GM12801 (cell line): ENCODE results near the gene RNF5.

Source experiments
- CTCF ChIP-seq: IDR thresholded peaks from one replicate; pipeline ENCODE4 v1.5.1; 2011; ENCODE audit warnings: control low read depth; ENCODE audit not compliant: insufficient read length; ENCODE audit errors: extremely low read depth

Gene RNF5

GRCh38 chr6:32154514-32155161 is 23.6 kb upstream of the RNF5 start:
- no peak for TF ChIP-seq CTCF

- no peak for TF ChIP-seq CTCF
Observed at GRCh38 chr6:32156891-32157290, 21.3 kb upstream of the RNF5 start.

DNA sequence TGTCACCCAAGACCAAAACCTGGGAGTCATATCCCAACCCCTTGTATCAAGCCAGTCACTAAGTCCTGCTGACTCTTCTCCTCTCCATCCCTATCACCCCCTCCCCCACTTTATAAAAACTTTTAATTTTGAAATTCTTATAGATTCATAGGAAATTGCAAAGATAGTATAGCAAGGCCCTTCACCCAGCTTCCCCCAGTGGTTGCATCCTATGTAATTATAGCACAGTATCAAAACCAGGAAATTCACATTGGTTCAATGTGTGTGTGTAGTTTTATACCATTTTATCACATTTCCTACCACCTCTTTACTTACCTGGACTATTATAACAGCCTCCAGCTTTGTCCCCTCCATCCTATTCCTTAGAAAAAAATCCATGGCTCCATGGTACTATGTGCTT is 20.2 kb upstream of the RNF5 start:
- no peak for TF ChIP-seq CTCF

DNA sequence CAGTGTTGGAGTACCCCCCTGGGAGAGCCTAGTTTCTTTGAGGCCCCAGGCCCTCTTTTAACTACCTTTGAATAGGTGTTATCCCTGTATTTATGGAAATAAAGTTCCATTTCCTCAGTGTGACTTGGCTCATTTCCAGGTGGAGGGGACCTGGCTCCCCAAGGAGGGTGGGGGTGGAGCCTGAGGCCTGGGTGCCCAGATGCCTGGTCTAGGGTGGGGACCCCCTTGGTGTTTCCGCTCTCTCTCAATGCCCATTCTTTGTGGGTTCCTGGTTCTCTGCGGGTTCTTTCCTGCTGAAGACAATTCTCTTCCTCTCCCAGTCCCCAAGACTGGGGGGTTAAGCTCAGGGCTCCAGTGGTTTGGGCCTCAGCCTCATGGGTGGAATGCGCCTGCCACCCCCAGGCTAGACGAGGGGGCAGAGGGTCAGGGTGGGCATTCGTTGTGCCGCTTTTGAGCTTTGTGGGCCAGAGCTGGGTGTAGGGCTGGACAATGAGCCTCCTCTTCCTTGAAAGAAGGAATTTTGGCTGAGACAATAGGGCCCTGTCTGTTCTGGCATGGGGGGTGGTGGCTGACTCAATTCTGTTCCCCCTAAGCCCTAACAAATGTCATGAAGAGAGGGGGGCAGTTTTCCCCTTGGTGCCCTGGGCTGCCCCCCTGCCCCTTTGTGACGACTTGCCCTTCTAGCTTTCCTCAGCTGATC is 14.5 kb upstream of the RNF5 start:
- TF ChIP-seq CTCF = no peak

DNA sequence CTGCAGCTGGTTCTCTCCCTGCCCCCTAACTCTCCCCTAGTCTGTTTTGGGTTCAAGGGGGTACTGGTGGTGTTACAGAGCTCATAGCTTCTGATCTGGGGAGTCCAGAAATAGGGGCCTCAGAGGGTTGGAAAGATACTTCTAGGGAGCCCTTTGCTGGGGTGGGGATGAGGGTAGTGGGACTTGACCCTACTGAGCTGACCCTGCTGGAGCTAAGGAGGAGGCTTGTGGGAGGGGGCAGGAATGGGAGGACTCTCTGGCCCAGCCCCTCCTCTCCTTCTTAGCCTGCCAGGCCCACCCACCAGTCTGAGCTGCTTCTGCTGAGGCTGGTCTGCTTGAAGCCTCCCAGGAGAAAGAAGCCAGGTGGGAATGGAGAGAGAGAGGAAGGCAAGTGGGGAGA is 13.9 kb upstream of the RNF5 start, which contains the start of gene EGFL8:
EGFL8 (plus strand) TSS at position 301 of the 400 bp plus-strand sequence. CDS start 1,571 bp downstream, outside the sequence.
- no peak for TF ChIP-seq CTCF

DNA sequence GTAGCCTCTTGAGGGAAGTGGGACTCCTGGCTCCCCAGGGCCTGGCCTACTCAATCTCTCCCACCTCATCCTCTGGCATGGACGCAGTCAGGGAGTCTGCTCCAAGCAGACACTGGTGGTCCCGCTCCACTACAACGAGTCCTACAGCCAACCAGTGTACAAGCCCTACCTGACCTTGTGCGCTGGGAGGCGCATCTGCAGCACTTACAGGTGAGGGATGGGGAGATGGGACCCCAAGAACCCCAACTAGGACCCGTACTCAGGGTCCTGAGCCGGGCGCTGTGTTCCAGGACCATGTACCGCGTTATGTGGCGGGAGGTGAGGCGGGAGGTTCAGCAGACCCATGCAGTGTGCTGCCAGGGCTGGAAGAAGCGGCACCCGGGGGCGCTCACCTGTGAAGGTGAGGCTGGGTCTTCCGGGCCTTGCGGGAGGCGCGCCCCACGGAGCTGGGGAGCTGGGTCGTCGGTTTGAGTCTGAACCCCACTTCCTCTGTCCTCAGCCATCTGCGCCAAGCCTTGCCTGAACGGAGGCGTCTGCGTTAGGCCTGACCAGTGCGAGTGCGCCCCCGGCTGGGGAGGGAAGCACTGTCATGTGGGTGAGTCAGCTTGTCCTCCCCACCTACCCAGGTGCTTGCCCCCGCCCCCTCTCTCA is 11.7 kb upstream of the RNF5 start:
- TF ChIP-seq CTCF = no peak

DNA sequence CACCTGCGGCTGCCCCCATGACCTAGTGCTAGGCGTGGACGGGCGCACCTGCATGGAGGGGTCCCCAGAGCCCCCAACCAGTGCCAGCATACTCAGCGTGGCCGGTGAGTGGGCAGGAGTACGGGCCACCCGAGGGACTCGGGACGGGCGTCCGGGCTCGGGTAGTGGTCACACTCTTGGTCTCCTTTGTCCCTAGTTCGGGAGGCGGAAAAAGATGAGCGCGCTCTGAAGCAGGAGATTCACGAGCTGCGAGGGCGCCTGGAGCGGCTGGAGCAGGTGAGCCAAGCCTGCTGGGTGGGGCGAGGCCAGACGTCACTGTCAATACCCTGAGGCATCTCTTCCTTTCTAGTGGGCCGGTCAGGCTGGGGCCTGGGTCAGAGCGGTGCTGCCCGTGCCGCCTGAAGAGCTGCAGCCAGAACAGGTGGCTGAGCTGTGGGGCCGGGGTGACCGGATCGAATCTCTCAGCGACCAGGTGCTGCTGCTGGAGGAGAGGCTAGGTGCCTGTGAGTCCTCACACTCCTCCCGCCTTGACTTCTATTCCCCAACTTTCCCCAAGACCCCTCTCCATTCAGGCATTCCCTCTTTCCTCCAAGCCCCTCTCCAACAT is 10.9 kb upstream of the RNF5 start:
- no peak for TF ChIP-seq CTCF
